Adrenal gland (tissue), 5 donors: ENCODE data around the gene BMP4.

Experiments used
- CTCF ChIP-seq, 6 experiments: fragments of 450-650 bp in 4 of 6; fragments of 200-600 bp in 2 of 6; sonication (generic) in 1 of 6; IDR thresholded peaks; 1 replicate in 5 of 6; 2 replicates in 1 of 6; pipeline versions ENCODE4 v1.5.1 to v1.8.0; 2016 to 2021; ENCODE audit warnings: antibody characterized with exemption in 6 of 6, mild to moderate bottlenecking in 2 of 6, moderate library complexity in 1 of 6
- POLR2A ChIP-seq, 2 donors: fragments of 450-650 bp; IDR thresholded peaks; one replicate each; pipeline ENCODE4 v1.6.1; 2017; ENCODE audit warnings: antibody characterized with exemption in 2 of 2, mild to moderate bottlenecking in 2 of 2, moderate library complexity in 1 of 2
- donor health status: DM: no; HTN: no; CAD: no.

- TF ChIP-seq POLR2A (IDR thresholded peaks at IDR 0.05) (no peak), CTCF (IDR thresholded peaks at IDR 0.05) (no peak)
Observed at GRCh38 chr14:53968726-53969125, 12.1 kb upstream of the BMP4 start.
